BE2C (cell line): Measurements from ENCODE around the gene GRM4.

Experiments
- DNase-seq: peaks from one replicate; pipeline ENCODE4 v3.0.0-alpha.2; 2020
- H3K27me3 ChIP-seq: fragments of 250-450 bp; sonication (Bioruptor Pico); 2 replicates; pipeline ENCODE4 v1.5.1; 2020; ENCODE audit warnings: mild to moderate bottlenecking
- H3K36me3 ChIP-seq: fragments of 250-450 bp; sonication (Bioruptor Pico); 2 replicates; pipeline ENCODE4 v1.5.1; 2020; ENCODE audit warnings: mild to moderate bottlenecking
- H3K4me1 ChIP-seq: fragments of 250-450 bp; sonication (Bioruptor Pico); 2 replicates; pipeline ENCODE4 v1.5.1; 2020
- H3K4me3 ChIP-seq: 2 replicates; pipeline ENCODE4 v1.5.1; 2011; ENCODE audit warnings: low read depth, low read length
- H3K9me3 ChIP-seq: fragments of 250-450 bp; sonication (Bioruptor Pico); 2 replicates; pipeline ENCODE4 v1.5.1; 2020
- CTCF ChIP-seq: IDR thresholded peaks from 2 replicates; pipeline ENCODE4 v1.5.1; 2012; ENCODE audit warnings: mild to moderate bottlenecking, low read depth, low read length

Gene GRM4

GRCh38 chr6:33990061-33990541, 155.8 kb downstream of the GRM4 start:
- H3K27me3 ChIP-seq = no peaks in the 10 kb centered on the region
- H3K9me3 ChIP-seq = no peaks in the 10 kb centered on the region
- no peak for TF ChIP-seq CTCF
- no peak for DNase-seq
- no peak overlapping the region for H3K4me3 ChIP-seq
- H3K36me3 ChIP-seq = no peaks in the 10 kb centered on the region
- H3K4me1 ChIP-seq = peaks cover under 1% of the 10 kb centered on the region

- TF ChIP-seq CTCF = no peak
- no peaks in the 10 kb centered on the region for H3K36me3 ChIP-seq
- DNase-seq = no peak
- no peaks in the 10 kb centered on the region for H3K9me3 ChIP-seq
- no peaks in the 10 kb centered on the region for H3K27me3 ChIP-seq
- no peaks in the 10 kb centered on the region; the same call in none of the 2 replicates for H3K4me1 ChIP-seq
- H3K4me3 ChIP-seq = no peak overlapping the region
Observed at GRCh38 chr6:33989016-33989854, 156.7 kb downstream of the GRM4 start.

- Histone ChIP-seq H3K4me1 (no peaks in the 10 kb centered on the region; the same call in none of the 2 replicates), H3K27me3 (no peaks in the 10 kb centered on the region), H3K4me3 (no peak overlapping the region), H3K36me3 (no peaks in the 10 kb centered on the region), H3K9me3 (no peaks in the 10 kb centered on the region)
- no peak for DNase-seq
- no peak for TF ChIP-seq CTCF
Observed at GRCh38 chr6:33988121-33989015, 157.5 kb downstream of the GRM4 start.

GRCh38 chr6:33987531-33988021, 158.3 kb downstream of the GRM4 start:
- DNase-seq = no peak
- Histone ChIP-seq H3K9me3 (no peaks in the 10 kb centered on the region), H3K36me3 (no peaks in the 10 kb centered on the region), H3K4me3 (no peak overlapping the region), H3K27me3 (no peaks in the 10 kb centered on the region), H3K4me1 (no peaks in the 10 kb centered on the region; the same call in none of the 2 replicates)
- no peak for TF ChIP-seq CTCF

GRCh38 chr6:33985947-33986346, 159.9 kb downstream of the GRM4 start:
- TF ChIP-seq CTCF = no peak
- no peaks in the 10 kb centered on the region; the same call in none of the 2 replicates for H3K4me1 ChIP-seq
- no peak overlapping the region for H3K4me3 ChIP-seq
- no peaks in the 10 kb centered on the region for H3K36me3 ChIP-seq
- no peaks in the 10 kb centered on the region for H3K9me3 ChIP-seq
- no peaks in the 10 kb centered on the region for H3K27me3 ChIP-seq
- DNase-seq = no peak
